ENCODE results near the gene LYPD6B. TPM values are rescaled to one million over a fixed set of nuclear protein-coding genes. Genes with fewer than 3 reads are reported as not detected.
A peak's percentile ranks its signal among the peaks of the same experiment; 100 is the strongest.
"Not testable (repeated sequence)": the region's sequence is repeated elsewhere in the genome, so short reads cannot be mapped to it uniquely, and the experiment has no call there.

The LYPD6B gene
- polyA plus RNA-seq, 1 of the 3 experiments (the other 2 are of a cell fraction): 18.2 TPM

DNA sequence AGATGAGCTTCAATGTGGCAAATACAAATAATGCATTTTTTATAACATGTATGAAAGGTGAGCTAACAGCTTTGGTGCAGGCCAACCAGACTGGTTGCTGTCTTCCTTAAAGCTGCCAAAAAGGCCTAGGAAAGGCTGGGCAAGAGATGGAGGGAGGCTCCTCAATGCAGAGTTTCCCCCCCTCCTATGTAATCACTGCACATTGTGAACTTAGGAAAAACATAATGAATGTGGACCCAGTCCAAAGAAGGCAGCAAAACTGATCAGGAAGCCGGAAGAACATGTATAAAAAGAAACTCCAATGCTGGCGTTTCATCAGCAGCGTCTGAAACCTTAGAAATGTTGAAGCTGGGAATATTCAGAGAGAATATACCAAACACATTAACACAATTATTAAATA is 207.7 kb downstream of the LYPD6B start:
- no peaks in the 10 kb centered on the region for H3K36me3 ChIP-seq (replicated peaks in 1 of 2; ENCODE audit: control insufficient read depth in 1 of 2, insufficient read depth in 2 of 2, low read length in 1 of 2)
- TF ChIP-seq FOXJ3 (CRISPR knock-in tag; IDR thresholded peaks at IDR 0.05) (no peak), REST (IDR thresholded peaks at IDR 0.05; ENCODE audit: low read depth, low read length) (no peak), USF1 (IDR thresholded peaks at IDR 0.05; ENCODE audit: borderline replicate concordance, low read depth) (no peak), JUND (IDR thresholded peaks at IDR 0.05) (no peak), YY1 (IDR thresholded peaks at IDR 0.05; ENCODE audit: low read depth) (no peak), MEF2A (IDR thresholded peaks at IDR 0.05; ENCODE audit: borderline replicate concordance, low read depth) (no peak), FOXM1 (IDR thresholded peaks at IDR 0.05; ENCODE audit: low read depth) (no peak), USF2 (IDR thresholded peaks at IDR 0.05; ENCODE audit: borderline replicate concordance, low read depth, low read length) (no peak), NRF1 (IDR thresholded peaks at IDR 0.05; ENCODE audit: low read depth, low read length) (no peak), GABPA (IDR thresholded peaks at IDR 0.05; ENCODE audit: low read depth) (no peak), ELF1 (IDR thresholded peaks at IDR 0.05) (no peak), RFX5 (IDR thresholded peaks at IDR 0.05; ENCODE audit: low read length) (no peak), CHD2 (IDR thresholded peaks at IDR 0.05; ENCODE audit: low read length, partially characterized antibody) (no peak), RCOR1 (IDR thresholded peaks at IDR 0.05; ENCODE audit: low read length) (no peak), EP300 (IDR thresholded peaks at IDR 0.05; ENCODE audit: borderline replicate concordance in 1 of 2, low read depth in 1 of 2, low read length in 1 of 2) (no peak), ZBTB33 (IDR thresholded peaks at IDR 0.05; ENCODE audit: borderline replicate concordance, low read depth) (no peak), FOSL2 (IDR thresholded peaks at IDR 0.05; ENCODE audit: borderline replicate concordance, low read depth) (no peak)
- no peaks in the 10 kb centered on the region for H3K9me3 ChIP-seq
- H3K27me3 ChIP-seq (ENCODE audit: insufficient read depth): no peaks in the 10 kb centered on the region
- ChIA-PET POLR2A (no interaction called here), CTCF (interaction anchor here (1.1 kb wide), 1 partner anchor 12 kb away, joined by 4 read pairs; no protein-coding TSS in a partner anchor)
- no peak overlapping the region for H3K4me3 ChIP-seq (ENCODE audit: low read depth in 2 of 2, low read length in 1 of 2)
- no peak for DNase-seq
- no peaks in the 10 kb centered on the region for H3K9me2 ChIP-seq
- H2AFZ ChIP-seq (ENCODE audit: low read depth): no peak overlapping the region
- 86% methylated on average over 3 of the region's 3 CpGs for WGBS (ENCODE audit: low lambda C conversion rate)
- H3F3A ChIP-seq (replicated peaks; ENCODE audit: insufficient read depth): no peaks in the 10 kb centered on the region
- H3K4me1 ChIP-seq (ENCODE audit: control insufficient read depth in 1 of 2, insufficient read depth in 2 of 2, low read depth in 1 of 2, low read length in 1 of 2): no peaks in the 10 kb centered on the region; a peak in 1 of 4 replicates
- H3K27ac ChIP-seq (ENCODE audit: low read depth in 2 of 2, low read length in 1 of 2): peak overlapping the region in 1 of 2 experiments; percentile 53; a peak in 1 of 4 replicates
- no peaks in the 10 kb centered on the region for H3K79me2 ChIP-seq (ENCODE audit: insufficient read depth)
- no peaks in the 10 kb centered on the region for H4K20me1 ChIP-seq (ENCODE audit: insufficient read depth)
- H3K4me2 ChIP-seq: no peak overlapping the region
- H3K9ac ChIP-seq: no peak overlapping the region

DNA sequence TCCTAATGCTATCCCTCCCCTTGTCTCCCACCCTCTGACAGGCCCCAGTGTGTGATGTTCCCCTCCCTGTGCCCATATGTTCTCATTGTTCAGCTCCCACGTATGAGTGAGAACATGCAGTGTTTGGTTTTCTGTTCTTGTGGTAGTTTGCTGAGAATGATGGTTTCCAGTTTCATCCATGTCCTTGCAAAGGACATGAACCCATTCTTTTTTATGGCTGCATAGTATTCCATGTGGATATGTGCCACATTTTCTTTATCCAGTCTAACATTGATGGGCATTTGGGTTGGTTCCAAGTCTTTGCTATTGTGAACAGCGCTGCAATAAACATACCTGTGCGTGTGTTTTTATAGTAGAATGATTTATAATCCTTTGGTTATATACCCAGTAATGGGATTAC is 212.9 kb downstream of the LYPD6B start:
- 68% methylated on average over 3 of the region's 3 CpGs for WGBS (ENCODE audit: low lambda C conversion rate)
- H3K4me1 ChIP-seq (ENCODE audit: control insufficient read depth in 1 of 2, insufficient read depth in 2 of 2, low read depth in 1 of 2, low read length in 1 of 2); DNase-seq; H3F3A ChIP-seq (replicated peaks; ENCODE audit: insufficient read depth); H3K27me3 ChIP-seq (ENCODE audit: insufficient read depth); H3K79me2 ChIP-seq (ENCODE audit: insufficient read depth); H3K9ac ChIP-seq; H3K36me3 ChIP-seq (replicated peaks in 1 of 2; ENCODE audit: control insufficient read depth in 1 of 2, insufficient read depth in 2 of 2, low read length in 1 of 2); H3K27ac ChIP-seq (ENCODE audit: low read depth in 2 of 2, low read length in 1 of 2); H2AFZ ChIP-seq (ENCODE audit: low read depth); CTCF ChIA-PET; H3K4me3 ChIP-seq (ENCODE audit: low read depth in 2 of 2, low read length in 1 of 2); H4K20me1 ChIP-seq (ENCODE audit: insufficient read depth); H3K4me2 ChIP-seq; H3K9me3 ChIP-seq; H3K9me2 ChIP-seq; POLR2A ChIA-PET: not testable (repeated sequence)

GRCh38 chr2:149256877-149257276 is 218.4 kb downstream of the LYPD6B start:
- H2AFZ ChIP-seq (ENCODE audit: low read depth); H3K79me2 ChIP-seq (ENCODE audit: insufficient read depth); H3K4me3 ChIP-seq (ENCODE audit: low read depth in 2 of 2, low read length in 1 of 2); H3K4me2 ChIP-seq; H4K20me1 ChIP-seq (ENCODE audit: insufficient read depth); H3K27ac ChIP-seq (ENCODE audit: low read depth in 2 of 2, low read length in 1 of 2); POLR2A ChIA-PET; CTCF ChIA-PET; H3K36me3 ChIP-seq (replicated peaks in 1 of 2; ENCODE audit: control insufficient read depth in 1 of 2, insufficient read depth in 2 of 2, low read length in 1 of 2); H3F3A ChIP-seq (replicated peaks; ENCODE audit: insufficient read depth); H3K9ac ChIP-seq; H3K27me3 ChIP-seq (ENCODE audit: insufficient read depth); H3K9me2 ChIP-seq; H3K4me1 ChIP-seq (ENCODE audit: control insufficient read depth in 1 of 2, insufficient read depth in 2 of 2, low read depth in 1 of 2, low read length in 1 of 2); H3K9me3 ChIP-seq; DNase-seq: not testable (repeated sequence)
- WGBS (ENCODE audit: low lambda C conversion rate): 41% methylated on average over 3 of the region's 3 CpGs

All from SK-N-SH (cell line).